NB4 (cell line): Measurements from ENCODE around the gene NATD1.
A peak's percentile ranks its signal among the peaks of the same experiment; 100 is the strongest.

Experiments used
- DNase-seq: peaks from one replicate; pipeline ENCODE4 v3.0.0; 2010; ENCODE audit warnings: low read depth
- H3K4me3 ChIP-seq: one replicate; pipeline ENCODE4 v1.5.1; 2011; ENCODE audit warnings: mild to moderate bottlenecking, low read depth, low read length, moderate library complexity
- MYC ChIP-seq: IDR thresholded peaks from 2 replicates; pipeline ENCODE4 v1.6.1; 2011; ENCODE audit warnings: low read depth, low read length
- POLR2A ChIP-seq: IDR thresholded peaks from 2 replicates; pipeline ENCODE4 v1.6.1; 2011; ENCODE audit warnings: mild to moderate bottlenecking; ENCODE audit not compliant: insufficient read length; ENCODE audit errors: extremely low read depth
- TF ChIP-seq, protein P1 (sequence below): IDR thresholded peaks from 2 replicates; pipeline ENCODE4 v1.6.1; 2011; ENCODE audit warnings: low read depth, low read length
- TF ChIP-seq, protein P2 (sequence below): IDR thresholded peaks from one replicate; pipeline ENCODE4 v1.5.1; 2012; ENCODE audit warnings: low read depth, low read length

The NATD1 gene

DNA sequence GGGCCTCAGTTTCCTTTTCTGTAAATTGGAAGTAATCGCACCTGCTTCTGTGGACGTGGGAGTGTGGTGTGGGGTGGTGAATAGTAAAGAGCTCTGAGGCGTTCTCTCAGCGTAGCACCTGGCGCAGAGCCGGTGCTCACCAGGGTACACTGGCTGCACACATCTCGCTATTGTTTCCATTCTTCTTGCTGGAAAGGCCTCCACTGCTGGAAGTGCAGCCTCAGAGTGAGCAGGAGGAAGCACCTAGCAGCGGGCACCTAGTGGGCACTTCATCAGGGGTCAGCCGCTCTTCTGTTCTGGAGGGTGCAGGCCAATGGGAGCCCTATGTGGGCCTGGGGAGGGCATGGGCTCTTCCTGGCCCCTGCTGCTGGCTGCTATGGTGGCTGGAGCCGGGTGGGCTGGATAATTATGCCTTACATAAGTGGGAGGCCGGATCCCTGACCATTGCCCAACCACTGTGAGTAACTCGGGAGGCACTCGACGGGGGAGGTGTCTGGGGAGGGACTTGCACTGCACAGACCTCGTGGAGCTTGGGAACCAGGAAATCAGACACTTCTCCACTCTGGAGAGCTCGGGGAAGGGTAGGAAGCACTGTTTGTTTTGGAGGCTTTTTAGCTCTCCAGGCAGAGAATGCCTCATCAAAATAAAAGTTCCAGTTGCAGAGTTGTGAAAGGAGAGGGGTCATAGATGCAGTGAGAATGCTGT is 33.0 kb upstream of the NATD1 start:
- H3K4me3 ChIP-seq, result peak overlapping the region; percentile 96
- DNase-seq, result peak; percentile 96
- TF ChIP-seq, protein P1, sequence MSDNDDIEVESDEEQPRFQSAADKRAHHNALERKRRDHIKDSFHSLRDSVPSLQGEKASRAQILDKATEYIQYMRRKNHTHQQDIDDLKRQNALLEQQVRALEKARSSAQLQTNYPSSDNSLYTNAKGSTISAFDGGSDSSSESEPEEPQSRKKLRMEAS, result peak; percentile 85; the same call in 1 of the 2 replicates
- TF ChIP-seq POLR2A, result peak; percentile 35
- peak; percentile 92 for TF ChIP-seq MYC
- TF ChIP-seq, protein P2, sequence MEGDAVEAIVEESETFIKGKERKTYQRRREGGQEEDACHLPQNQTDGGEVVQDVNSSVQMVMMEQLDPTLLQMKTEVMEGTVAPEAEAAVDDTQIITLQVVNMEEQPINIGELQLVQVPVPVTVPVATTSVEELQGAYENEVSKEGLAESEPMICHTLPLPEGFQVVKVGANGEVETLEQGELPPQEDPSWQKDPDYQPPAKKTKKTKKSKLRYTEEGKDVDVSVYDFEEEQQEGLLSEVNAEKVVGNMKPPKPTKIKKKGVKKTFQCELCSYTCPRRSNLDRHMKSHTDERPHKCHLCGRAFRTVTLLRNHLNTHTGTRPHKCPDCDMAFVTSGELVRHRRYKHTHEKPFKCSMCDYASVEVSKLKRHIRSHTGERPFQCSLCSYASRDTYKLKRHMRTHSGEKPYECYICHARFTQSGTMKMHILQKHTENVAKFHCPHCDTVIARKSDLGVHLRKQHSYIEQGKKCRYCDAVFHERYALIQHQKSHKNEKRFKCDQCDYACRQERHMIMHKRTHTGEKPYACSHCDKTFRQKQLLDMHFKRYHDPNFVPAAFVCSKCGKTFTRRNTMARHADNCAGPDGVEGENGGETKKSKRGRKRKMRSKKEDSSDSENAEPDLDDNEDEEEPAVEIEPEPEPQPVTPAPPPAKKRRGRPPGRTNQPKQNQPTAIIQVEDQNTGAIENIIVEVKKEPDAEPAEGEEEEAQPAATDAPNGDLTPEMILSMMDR, result no peak

DNA sequence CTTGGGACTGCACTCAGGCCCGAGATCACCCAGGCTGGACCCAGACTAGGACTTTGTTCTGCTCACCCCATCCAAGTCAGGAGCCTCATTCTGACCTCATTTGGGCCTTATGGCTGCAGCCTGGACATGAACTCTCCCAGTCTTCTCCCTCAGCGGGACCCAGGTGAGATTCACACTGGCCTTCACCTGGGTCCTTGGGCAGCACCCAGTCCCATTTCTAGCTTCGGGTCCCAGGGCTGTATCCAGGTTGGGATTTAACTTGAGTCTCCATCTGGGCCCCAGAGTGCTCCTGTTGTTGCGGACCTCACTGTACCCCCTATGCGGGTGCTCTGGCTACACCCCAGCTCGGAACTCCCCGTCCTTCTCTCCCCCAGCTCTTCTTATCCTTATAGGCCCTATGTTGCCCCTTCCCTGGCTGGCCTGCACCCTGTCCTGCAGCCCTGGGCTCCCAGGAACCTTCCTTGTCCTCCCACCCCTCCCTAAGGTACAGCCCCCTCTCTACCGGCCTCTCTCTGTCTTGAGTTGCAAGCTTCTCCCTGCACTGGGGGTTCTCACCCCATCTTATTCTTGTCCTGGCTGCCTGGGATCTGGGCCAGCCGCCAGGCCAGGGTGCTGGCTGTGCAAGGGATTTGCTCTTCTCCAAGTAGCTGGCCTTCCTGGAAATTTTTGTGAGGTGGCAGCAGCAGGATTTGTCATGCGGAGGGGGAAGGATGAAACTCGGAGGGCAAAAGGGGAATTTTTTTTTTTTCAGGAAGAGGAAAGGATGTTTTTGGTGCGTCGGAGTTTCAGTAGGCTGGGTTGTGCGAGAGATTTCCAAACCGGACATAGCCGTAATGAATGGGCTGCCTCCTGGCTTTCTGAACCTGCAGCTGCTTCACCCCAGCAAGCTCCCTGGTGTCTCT is 32.2 kb upstream of the NATD1 start:
- DNase-seq, result peak; percentile 60
- TF ChIP-seq, protein P1, result no peak
- TF ChIP-seq MYC, result no peak
- TF ChIP-seq POLR2A, result no peak
- TF ChIP-seq, protein P2, result no peak
- H3K4me3 ChIP-seq, result peak overlapping the region; percentile 96

DNA sequence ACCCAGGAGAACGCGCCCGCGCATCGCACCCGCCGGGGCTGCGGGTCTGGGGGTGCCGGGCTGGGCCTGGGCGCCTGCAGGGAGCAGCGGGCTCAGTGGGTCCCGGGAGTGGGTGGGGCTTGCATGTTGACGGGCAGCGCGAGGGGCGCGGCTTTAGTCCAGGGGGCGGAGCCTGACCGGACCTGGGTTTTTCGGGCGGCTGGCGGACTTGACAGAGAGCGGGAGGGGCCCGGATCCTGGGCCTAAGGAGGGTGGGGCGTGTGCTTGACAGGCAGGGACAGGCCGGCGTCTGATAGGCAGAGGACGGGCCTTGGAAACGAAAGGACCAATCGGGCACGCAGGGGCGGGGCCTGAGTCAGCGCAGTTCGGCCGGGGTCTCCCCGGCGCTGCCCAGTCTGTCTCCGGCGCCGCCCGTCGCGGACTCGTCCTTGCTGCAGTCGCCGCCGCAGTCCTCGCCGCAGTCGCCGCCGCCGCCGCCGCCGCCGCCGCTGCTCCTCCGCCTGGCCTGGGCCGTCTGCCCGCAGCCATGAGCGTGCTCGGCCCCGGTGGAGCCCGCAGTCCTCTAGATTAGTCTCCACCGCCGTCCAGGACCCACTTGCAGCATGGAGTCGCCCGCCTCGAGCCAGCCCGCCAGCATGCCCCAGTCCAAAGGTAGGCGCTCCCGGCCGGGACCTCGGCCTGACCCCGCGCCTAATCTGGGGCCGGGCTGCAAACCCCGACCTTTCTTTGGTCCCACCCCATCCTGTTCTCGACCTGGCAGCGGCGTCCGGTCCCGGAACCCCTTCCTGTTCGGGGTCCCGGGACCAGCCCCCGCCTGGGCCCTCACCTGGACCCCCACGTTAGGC is 31.3 kb upstream of the NATD1 start, which contains the start of gene MAP2K3:
MAP2K3 (plus strand) TSS at position 393 of the 845 bp plus-strand sequence; CDS start at position 603, 210 bp downstream.
- peak; percentile 100 for DNase-seq
- no peak for TF ChIP-seq MYC
- TF ChIP-seq POLR2A, result peak; percentile 91
- peak within 1 kb of the TSS; percentile 96 for H3K4me3 ChIP-seq

DNA sequence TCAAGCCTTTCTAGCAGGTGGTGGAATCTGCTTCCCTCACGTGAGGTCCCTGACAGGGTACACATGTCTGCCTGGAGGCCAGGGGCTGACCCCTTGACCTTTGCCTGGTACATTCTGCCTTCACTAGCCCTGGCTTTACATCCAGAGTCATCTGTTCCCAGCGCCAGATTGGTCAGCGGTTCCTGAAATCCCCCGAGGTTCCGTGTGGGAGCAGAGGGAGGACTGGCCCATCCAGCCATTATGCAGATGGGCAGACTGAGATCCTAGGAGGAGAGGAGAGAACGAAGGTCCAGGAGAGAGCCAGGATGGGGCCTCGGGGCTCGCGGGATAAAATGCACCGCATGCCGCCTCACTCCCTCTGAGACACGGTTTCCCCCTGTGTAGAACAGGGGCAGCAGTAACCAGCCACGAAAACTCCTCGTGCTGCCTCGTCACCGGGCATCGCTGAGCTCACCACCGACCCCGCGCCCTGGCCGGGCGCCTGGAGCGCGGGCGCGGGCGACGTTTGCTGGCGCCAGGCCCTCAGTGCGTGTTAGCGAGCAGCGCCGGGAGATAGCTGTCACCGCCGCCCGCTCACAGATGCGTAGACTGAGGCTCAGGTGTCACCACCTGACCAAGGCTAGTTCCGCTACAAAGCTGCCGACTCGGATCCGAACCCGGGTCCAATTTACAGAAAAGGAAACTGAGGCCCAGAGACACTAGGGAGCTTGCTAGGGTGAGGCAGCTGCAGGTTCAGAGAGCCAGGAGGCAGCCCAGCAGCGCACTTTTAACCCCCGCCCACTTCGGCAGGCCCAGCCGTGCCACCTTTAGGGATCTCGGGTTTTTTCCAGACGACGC is 30.5 kb upstream of the NATD1 start:
- peak; percentile 21 for DNase-seq
- H3K4me3 ChIP-seq, result peak overlapping the region; percentile 43
- TF ChIP-seq, protein P2, result no peak
- TF ChIP-seq POLR2A (no peak), MYC (no peak)
- TF ChIP-seq, protein P1, result no peak

DNA sequence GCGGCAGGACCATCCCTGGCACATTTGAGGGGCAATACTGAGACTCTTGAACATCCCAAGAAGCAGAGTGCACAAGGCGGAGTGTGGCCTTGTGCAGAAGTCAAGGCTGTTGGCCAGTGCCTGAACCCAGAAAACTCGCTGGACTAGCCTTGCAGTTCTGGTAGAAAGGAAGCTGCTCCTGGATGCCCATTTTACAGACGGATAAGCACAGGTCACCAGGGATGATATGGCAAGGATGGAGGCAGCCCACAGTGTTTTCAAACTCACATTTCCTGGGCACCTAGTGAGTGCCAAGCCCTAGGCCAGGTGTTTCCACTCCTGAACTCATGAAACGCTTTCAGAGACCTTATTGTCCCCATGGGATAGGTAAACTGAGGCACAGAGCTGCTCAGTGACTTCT is 29.6 kb upstream of the NATD1 start:
- H3K4me3 ChIP-seq, result no peak overlapping the region
- no peak for DNase-seq
- TF ChIP-seq POLR2A (no peak), MYC (no peak)
- TF ChIP-seq, protein P1, result no peak
- TF ChIP-seq, protein P2, result no peak
